Fibroblast of villous mesenchyme (primary cell): Measurements from ENCODE around the gene HELZ2. TPM values are rescaled to one million over a fixed set of nuclear protein-coding genes. Genes with fewer than 3 reads are reported as not detected.
"Not testable (repeated sequence)": the region's sequence is repeated elsewhere in the genome, so short reads cannot be mapped to it uniquely, and the experiment has no call there.

Experiments
- DNase-seq: peaks from one replicate; pipeline ENCODE4 v3.0.0-alpha.2; 2010; ENCODE audit warnings: low read depth
- H3K4me3 ChIP-seq: 2 replicates; pipeline ENCODE4 v1.5.1; 2011; ENCODE audit warnings: low read depth, mild to moderate bottlenecking, low read length
- CTCF ChIP-seq: IDR thresholded peaks from 2 replicates; pipeline ENCODE4 v1.5.1; 2012; ENCODE audit warnings: low read depth, mild to moderate bottlenecking, low read length; ENCODE audit not compliant: insufficient read depth
- total RNA-seq: library from RNA; depleted of rRNA; stranded (reverse); fragments of >200 nt; gene quantifications from 2 replicates; pipeline ENCODE4 v1.2.3, GENCODE V29; 2012

Gene HELZ2
- total RNA-seq, 1 donor: 46.6 TPM

GRCh38 chr20:63618291-63618980, 44.4 kb upstream of the HELZ2 start:
- H3K4me3 ChIP-seq: no peak overlapping the region
- no peak for DNase-seq
- no peak for TF ChIP-seq CTCF

- DNase-seq: no peak
- H3K4me3 ChIP-seq: no peak overlapping the region
- no peak for TF ChIP-seq CTCF
Observed at GRCh38 chr20:63617876-63618265, 43.8 kb upstream of the HELZ2 start.

- TF ChIP-seq CTCF: no peak
- DNase-seq: no peak
- no peak overlapping the region for H3K4me3 ChIP-seq
Observed at GRCh38 chr20:63617092-63617875, 43.2 kb upstream of the HELZ2 start.

- peak; percentile 37 for TF ChIP-seq CTCF
- H3K4me3 ChIP-seq, DNase-seq: not testable (repeated sequence)
Observed at GRCh38 chr20:63613863-63614594, 40.0 kb upstream of the HELZ2 start.

- DNase-seq: no peak
- TF ChIP-seq CTCF: no peak
- H3K4me3 ChIP-seq: no peak overlapping the region
Observed at GRCh38 chr20:63612276-63612931, 38.4 kb upstream of the HELZ2 start.

GRCh38 chr20:63611646-63612045, 37.6 kb upstream of the HELZ2 start:
- no peak overlapping the region for H3K4me3 ChIP-seq
- no peak for DNase-seq
- TF ChIP-seq CTCF: no peak
